ENCODE results near the gene AZU1. TPM values are rescaled to one million over a fixed set of nuclear protein-coding genes. Genes with fewer than 3 reads are reported as not detected.

The AZU1 gene
- total RNA-seq, 1 experiment from 2014 or later, result 1.6 TPM

GRCh38 chr19:868458-869244 lies 41.0 kb downstream of the AZU1 start:
- DNase-seq, result no peak
- TF ChIP-seq CTCF (conservative IDR thresholded peaks at IDR 0.05), result no peak
- H3K9me3 Mint-ChIP-seq, result peaks cover 6 to 7% of the 10 kb centered on the region in 2 experiments
- Histone ChIP-seq H3K4me2 (ENCODE audit: insufficient read depth, insufficient read length, low read length) (no peak overlapping the region), H3K79me2 (ENCODE audit: insufficient read depth, low read length) (no peaks in the 10 kb centered on the region), H2AFZ (ENCODE audit: low read length) (no peak overlapping the region), H3K56ac (ENCODE audit: insufficient read length, low read depth, low read length) (no peak overlapping the region), H3K4ac (ENCODE audit: low read depth, low read length) (no peak overlapping the region), H3K14ac (ENCODE audit: insufficient read depth, low read length) (no peak overlapping the region), H3T11ph (ENCODE audit: low read length) (no peak overlapping the region), H3K23ac (ENCODE audit: insufficient read length, low read depth, low read length) (no peak overlapping the region), H3K4me1 (ENCODE audit: insufficient read depth, low read length) (no peaks in the 10 kb centered on the region), H3K27ac (ENCODE audit: insufficient read length, low read depth, low read length) (no peak overlapping the region), H2BK20ac (ENCODE audit: low read depth, low read length, poor library complexity, severe bottlenecking) (no peak overlapping the region), H3K9me3 (ENCODE audit: control insufficient read depth, low read depth, low read length) (no peaks in the 10 kb centered on the region), H2AK5ac (ENCODE audit: insufficient read length, low read length) (no peak overlapping the region), H2BK120ac (ENCODE audit: low read depth, low read length, poor library complexity, severe bottlenecking) (no peak overlapping the region), H4K20me1 (ENCODE audit: control insufficient read depth, insufficient read depth, insufficient read length) (no peaks in the 10 kb centered on the region), H2BK12ac (ENCODE audit: insufficient read length, low read depth, low read length) (no peak overlapping the region), H3K18ac (ENCODE audit: insufficient read length, low read depth, low read length) (no peak overlapping the region), H2BK15ac (ENCODE audit: low read depth, low read length) (no peak overlapping the region), H3K23me2 (ENCODE audit: insufficient read length, low read depth, low read length, poor library complexity, severe bottlenecking) (no peaks in the 10 kb centered on the region), H4K8ac (replicated peaks; ENCODE audit: insufficient read length, low read depth, low read length) (no peak overlapping the region), H3K27me3 (ENCODE audit: insufficient read depth, low read length) (no peaks in the 10 kb centered on the region), H3K79me1 (ENCODE audit: insufficient read depth, low read depth, low read length, poor library complexity, severe bottlenecking) (no peaks in the 10 kb centered on the region), H2BK5ac (ENCODE audit: insufficient read length, low read length) (no peak overlapping the region), H3K9ac (ENCODE audit: extremely low read depth, insufficient read length, low read length) (no peak overlapping the region), H4K91ac (ENCODE audit: insufficient read length, low read depth, low read length) (no peak overlapping the region), H4K5ac (ENCODE audit: insufficient read length, low read depth, low read length) (no peak overlapping the region)
- H3K36me3 Mint-ChIP-seq (ENCODE audit: insufficient read depth in 1 of 3, low read depth in 3 of 3), result peaks cover 20 to 47% (median 35%) of the 10 kb centered on the region in 3 experiments
- no CpG with 5 or more reads among the region's 34 CpGs for WGBS (ENCODE audit: extremely low coverage, insufficient read length, low lambda C conversion rate)
- no peak overlapping the region for H3K4me3 Mint-ChIP-seq
- no peak overlapping the region; a peak in 1 of 7 replicates for H3K27ac Mint-ChIP-seq
- peaks cover 8 to 24% of the 10 kb centered on the region in 2 experiments for H3K4me1 Mint-ChIP-seq
- peaks cover 1% of the 10 kb centered on the region; the same call in 1 of the 2 replicates for H3K27me3 Mint-ChIP-seq (ENCODE audit: low read depth)
